ENCODE data around the gene SLC4A7.
"Not testable (repeated sequence)": the region's sequence is repeated elsewhere in the genome, so short reads cannot be mapped to it uniquely, and the experiment has no call there.

SLC4A7 gene

GRCh38 chr3:27357665-27358258 is 126.4 kb downstream of the SLC4A7 start:
- peak; percentile 42 for DNase-seq

GRCh38 chr3:27356976-27357375 is 127.2 kb downstream of the SLC4A7 start:
- no peak for DNase-seq

GRCh38 chr3:27354588-27355203 is 129.5 kb downstream of the SLC4A7 start:
- no peak for DNase-seq

- DNase-seq = no peak
Observed at GRCh38 chr3:27354161-27354560, 130.0 kb downstream of the SLC4A7 start.

- no peak for DNase-seq
Observed at GRCh38 chr3:27353221-27353620, 131.0 kb downstream of the SLC4A7 start.

- DNase-seq = no peak
Observed at GRCh38 chr3:27352047-27352446, 132.1 kb downstream of the SLC4A7 start.

GRCh38 chr3:27349832-27350231 is 134.4 kb downstream of the SLC4A7 start:
- no peak for DNase-seq

- DNase-seq = no peak
Observed at GRCh38 chr3:27345959-27346865, 138.0 kb downstream of the SLC4A7 start.

- DNase-seq = no peak
Observed at GRCh38 chr3:27345493-27345892, 138.7 kb downstream of the SLC4A7 start.

GRCh38 chr3:27345045-27345444 is 139.1 kb downstream of the SLC4A7 start:
- DNase-seq = no peak

- no peak for DNase-seq
Observed at GRCh38 chr3:27344192-27344591, 140.0 kb downstream of the SLC4A7 start.

GRCh38 chr3:27342267-27342666 is 141.9 kb downstream of the SLC4A7 start:
- DNase-seq = no peak

GRCh38 chr3:27340534-27340933 is 143.7 kb downstream of the SLC4A7 start:
- DNase-seq = no peak

- no peak for DNase-seq
Observed at GRCh38 chr3:27335571-27335970, 148.6 kb downstream of the SLC4A7 start.

- no peak for DNase-seq
Observed at GRCh38 chr3:27333843-27334242, 150.3 kb downstream of the SLC4A7 start.

GRCh38 chr3:27328982-27329762 is 155.0 kb downstream of the SLC4A7 start:
- not testable (repeated sequence) for DNase-seq

GRCh38 chr3:27326629-27327545 is 157.3 kb downstream of the SLC4A7 start:
- no peak for DNase-seq

- DNase-seq = no peak
Observed at GRCh38 chr3:27326202-27326601, 158.0 kb downstream of the SLC4A7 start.

GRCh38 chr3:27325419-27325818 is 158.8 kb downstream of the SLC4A7 start:
- DNase-seq = no peak

GRCh38 chr3:27324686-27325085 is 159.5 kb downstream of the SLC4A7 start:
- no peak for DNase-seq

- DNase-seq = no peak
Observed at GRCh38 chr3:27323087-27323570, 161.1 kb downstream of the SLC4A7 start.

Data from activated naive CD4-positive, alpha-beta T cell treated with anti-CD3 and anti-CD28 coated beads, Interleukin-2, amount 50 U/mL, for 16 hours (primary cell).